H9 (cell line): ENCODE results near the gene FCHSD2. TPM values are rescaled to one million over a fixed set of nuclear protein-coding genes. Genes with fewer than 3 reads are reported as not detected.
"Not testable (repeated sequence)": the region's sequence is repeated elsewhere in the genome, so short reads cannot be mapped to it uniquely, and the experiment has no call there.

ENCODE experiments used
- DNase-seq: peaks from one replicate; pipeline ENCODE4 v3.0.0-alpha.2; 2017
- H2AFZ ChIP-seq: one replicate; pipeline ENCODE4 v1.6.1; 2013; ENCODE audit warnings: mild to moderate bottlenecking, low read length, control low read depth, moderate library complexity
- H2AK5ac ChIP-seq: 2 replicates; pipeline ENCODE4 v1.6.1; 2013; ENCODE audit warnings: low read length, control low read depth, mixed read lengths; ENCODE audit not compliant: insufficient read length
- H2BK120ac ChIP-seq: one replicate; pipeline ENCODE4 v1.6.1; 2013; ENCODE audit warnings: low read depth, mild to moderate bottlenecking, low read length, control low read depth, inconsistent platforms; ENCODE audit not compliant: poor library complexity, severe bottlenecking
- H2BK12ac ChIP-seq: 2 replicates; pipeline ENCODE4 v1.6.1; 2013; ENCODE audit warnings: low read length, control low read depth, mixed read lengths, low read depth; ENCODE audit not compliant: insufficient read length
- H2BK15ac ChIP-seq: 2 replicates; pipeline ENCODE4 v1.6.1; 2013; ENCODE audit warnings: low read depth, low read length, control low read depth
- H2BK20ac ChIP-seq: one replicate; pipeline ENCODE4 v1.6.1; 2013; ENCODE audit warnings: low read depth, mild to moderate bottlenecking, low read length, control low read depth, inconsistent platforms; ENCODE audit not compliant: poor library complexity, severe bottlenecking
- H2BK5ac ChIP-seq: 2 replicates; pipeline ENCODE4 v1.6.1; 2013; ENCODE audit warnings: low read length, control low read depth, mixed read lengths; ENCODE audit not compliant: insufficient read length
- H3K14ac ChIP-seq: 2 replicates; pipeline ENCODE4 v1.6.1; 2013; ENCODE audit warnings: low read length, control low read depth; ENCODE audit not compliant: insufficient read depth
- H3K18ac ChIP-seq: 2 replicates; pipeline ENCODE4 v1.6.1; 2013; ENCODE audit warnings: low read depth, mild to moderate bottlenecking, mixed read lengths, low read length, control low read depth; ENCODE audit not compliant: insufficient read length
- H3K23ac ChIP-seq: 2 replicates; pipeline ENCODE4 v1.6.1; 2013; ENCODE audit warnings: low read length, control low read depth, mixed read lengths, low read depth; ENCODE audit not compliant: insufficient read length
- H3K23me2 ChIP-seq: 2 replicates; pipeline ENCODE4 v1.6.1; 2013; ENCODE audit warnings: low read depth, mild to moderate bottlenecking, mixed read lengths, low read length, control low read depth; ENCODE audit not compliant: insufficient read length, poor library complexity, severe bottlenecking
- H3K27ac ChIP-seq: 2 replicates; pipeline ENCODE4 v1.5.1; 2013; ENCODE audit warnings: low read length, control low read depth, mixed read lengths, low read depth; ENCODE audit not compliant: insufficient read length
- H3K27me3 ChIP-seq: 2 replicates; pipeline ENCODE4 v1.6.1; 2013; ENCODE audit warnings: low read length, control low read depth, inconsistent platforms; ENCODE audit not compliant: insufficient read depth
- H3K4ac ChIP-seq: 2 replicates; pipeline ENCODE4 v1.6.1; 2013; ENCODE audit warnings: low read depth, mild to moderate bottlenecking, control low read depth, inconsistent platforms, low read length, moderate library complexity
- H3K4me1 ChIP-seq: 2 replicates; pipeline ENCODE4 v1.6.1; 2013; ENCODE audit warnings: low read length, control low read depth, inconsistent platforms; ENCODE audit not compliant: insufficient read depth
- H3K4me2 ChIP-seq: 2 replicates; pipeline ENCODE4 v1.6.1; 2013; ENCODE audit warnings: low read length, control low read depth, mixed read lengths; ENCODE audit not compliant: insufficient read length, insufficient read depth
- H3K56ac ChIP-seq: 2 replicates; pipeline ENCODE4 v1.6.1; 2013; ENCODE audit warnings: low read depth, mild to moderate bottlenecking, mixed read lengths, low read length, control low read depth; ENCODE audit not compliant: insufficient read length
- H3K79me1 ChIP-seq: 2 replicates; pipeline ENCODE4 v1.6.1; 2013; ENCODE audit warnings: low read depth, mild to moderate bottlenecking, moderate library complexity, low read length, control low read depth, inconsistent platforms; ENCODE audit not compliant: insufficient read depth, poor library complexity, severe bottlenecking
- H3K79me2 ChIP-seq: 2 replicates; pipeline ENCODE4 v1.6.1; 2013; ENCODE audit warnings: low read length, control low read depth, inconsistent platforms; ENCODE audit not compliant: insufficient read depth
- H3K9ac ChIP-seq: 2 replicates; pipeline ENCODE4 v1.6.1; 2013; ENCODE audit warnings: low read length, control low read depth, mixed read lengths; ENCODE audit not compliant: insufficient read length; ENCODE audit errors: extremely low read depth
- H3K9me3 ChIP-seq: one replicate; pipeline ENCODE4 v1.6.1; 2013; ENCODE audit warnings: low read depth, low read length, inconsistent platforms; ENCODE audit not compliant: control insufficient read depth
- H3T11ph ChIP-seq: one replicate; pipeline ENCODE4 v1.6.1; 2013; ENCODE audit warnings: mild to moderate bottlenecking, low read length, control low read depth, inconsistent platforms
- H4K20me1 ChIP-seq: one replicate; pipeline ENCODE4 v1.6.1; 2013; ENCODE audit not compliant: control insufficient read depth, insufficient read length, insufficient read depth
- H4K5ac ChIP-seq: 2 replicates; pipeline ENCODE4 v1.6.1; 2013; ENCODE audit warnings: low read depth, mild to moderate bottlenecking, mixed read lengths, low read length, control low read depth; ENCODE audit not compliant: insufficient read length
- H4K8ac ChIP-seq: replicated peaks from 2 replicates; pipeline ENCODE4 v1.6.1; 2013; ENCODE audit warnings: low read length, control low read depth, mixed read lengths, low read depth; ENCODE audit not compliant: insufficient read length
- H4K91ac ChIP-seq: 2 replicates; pipeline ENCODE4 v1.6.1; 2013; ENCODE audit warnings: low read depth, mild to moderate bottlenecking, moderate library complexity, mixed read lengths, low read length, control low read depth; ENCODE audit not compliant: insufficient read length
- H3K27ac Mint-ChIP-seq, 3 experiments: 2 replicates in 2 of 3; 3 replicates in 1 of 3; pipeline ENCODE4 v1.8.0; 2020 to 2021; ENCODE audit warnings: mixed read lengths in 3 of 3, mild to moderate bottlenecking in 1 of 3, moderate library complexity in 1 of 3
- H3K27me3 Mint-ChIP-seq: 2 replicates; pipeline ENCODE4 v1.8.0; 2021; ENCODE audit warnings: low read depth, mild to moderate bottlenecking, moderate library complexity, mixed read lengths
- H3K36me3 Mint-ChIP-seq, 3 experiments: 2 replicates in 2 of 3; 3 replicates in 1 of 3; pipeline ENCODE4 v1.8.0; 2020 to 2021; ENCODE audit warnings: low read depth in 3 of 3, mixed read lengths in 3 of 3; ENCODE audit not compliant: insufficient read depth in 1 of 3
- H3K4me1 Mint-ChIP-seq, 2 experiments: 2 replicates each; pipeline ENCODE4 v1.8.0; 2020; ENCODE audit warnings: mixed read lengths in 2 of 2
- H3K4me3 Mint-ChIP-seq, 2 experiments: 2 replicates in 1 of 2; 3 replicates in 1 of 2; pipeline ENCODE4 v1.8.0; 2020 to 2021; ENCODE audit warnings: mild to moderate bottlenecking in 2 of 2, mixed read lengths in 2 of 2, moderate library complexity in 1 of 2
- H3K9me3 Mint-ChIP-seq, 2 experiments: 2 replicates in 1 of 2; 3 replicates in 1 of 2; pipeline ENCODE4 v1.8.0; 2020; ENCODE audit warnings: mild to moderate bottlenecking in 2 of 2, mixed read lengths in 2 of 2, moderate library complexity in 1 of 2
- WGBS: extraction: QIAGEN DNeasy Blood & Tissue Kit; methylation state at CpG from one replicate; pipeline ENCODE4 v1.1.7; 2013; ENCODE audit warnings: missing lambda C conversion rate, low lambda C conversion rate, mixed read lengths; ENCODE audit not compliant: insufficient read length; ENCODE audit errors: extremely low coverage; 5-methylcytosine and 5-hydroxymethylcytosine counted together
- total RNA-seq: library from RNA; stranded (reverse); gene quantifications from 2 replicates; pipeline ENCODE4 v1.2.1, GENCODE V29; 2021
- TF ChIP-seq, protein P1 (sequence below): fragments of 200-600 bp; sonication (generic); conservative IDR thresholded peaks from 3 replicates; pipeline ENCODE4 v1.8.0; 2021; ENCODE audit warnings: antibody characterized with exemption, mild to moderate bottlenecking

The FCHSD2 gene
- total RNA-seq, 1 experiment from 2014 or later: 17.8 TPM

DNA sequence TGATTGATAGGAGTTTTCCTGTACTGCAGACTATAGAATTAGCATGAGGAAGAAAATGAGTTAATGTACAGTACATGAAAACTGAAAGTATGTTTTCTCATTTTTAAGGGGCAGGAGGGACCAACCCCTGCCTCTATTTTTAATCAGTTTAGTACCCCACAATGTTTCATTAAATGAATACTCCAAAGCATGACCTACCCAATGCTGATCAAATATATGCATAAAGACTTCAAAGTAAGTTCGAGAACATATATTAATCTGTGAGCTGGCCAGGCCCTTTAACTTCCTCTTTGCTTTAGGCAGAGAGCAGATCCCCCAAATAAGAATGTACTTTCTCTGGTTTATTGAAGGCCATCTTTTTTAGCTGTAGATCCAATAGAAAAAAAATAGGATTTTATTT is 161.0 kb downstream of the FCHSD2 start:
- H3K27me3 Mint-ChIP-seq: peaks cover 2% of the 10 kb centered on the region; the same call in 1 of the 2 replicates
- no peak overlapping the region for H3K27ac ChIP-seq
- TF ChIP-seq, protein P1, sequence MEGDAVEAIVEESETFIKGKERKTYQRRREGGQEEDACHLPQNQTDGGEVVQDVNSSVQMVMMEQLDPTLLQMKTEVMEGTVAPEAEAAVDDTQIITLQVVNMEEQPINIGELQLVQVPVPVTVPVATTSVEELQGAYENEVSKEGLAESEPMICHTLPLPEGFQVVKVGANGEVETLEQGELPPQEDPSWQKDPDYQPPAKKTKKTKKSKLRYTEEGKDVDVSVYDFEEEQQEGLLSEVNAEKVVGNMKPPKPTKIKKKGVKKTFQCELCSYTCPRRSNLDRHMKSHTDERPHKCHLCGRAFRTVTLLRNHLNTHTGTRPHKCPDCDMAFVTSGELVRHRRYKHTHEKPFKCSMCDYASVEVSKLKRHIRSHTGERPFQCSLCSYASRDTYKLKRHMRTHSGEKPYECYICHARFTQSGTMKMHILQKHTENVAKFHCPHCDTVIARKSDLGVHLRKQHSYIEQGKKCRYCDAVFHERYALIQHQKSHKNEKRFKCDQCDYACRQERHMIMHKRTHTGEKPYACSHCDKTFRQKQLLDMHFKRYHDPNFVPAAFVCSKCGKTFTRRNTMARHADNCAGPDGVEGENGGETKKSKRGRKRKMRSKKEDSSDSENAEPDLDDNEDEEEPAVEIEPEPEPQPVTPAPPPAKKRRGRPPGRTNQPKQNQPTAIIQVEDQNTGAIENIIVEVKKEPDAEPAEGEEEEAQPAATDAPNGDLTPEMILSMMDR: no peak
- H2BK5ac ChIP-seq: no peak overlapping the region
- no peak overlapping the region for H4K8ac ChIP-seq
- no peak overlapping the region for H4K91ac ChIP-seq
- no peaks in the 10 kb centered on the region for H3K79me1 ChIP-seq
- peaks cover 0 to 11% (median 8%) of the 10 kb centered on the region in 3 experiments; a peak in 4 of 7 replicates for H3K36me3 Mint-ChIP-seq
- H3T11ph ChIP-seq: no peak overlapping the region
- no peak overlapping the region for H2BK120ac ChIP-seq
- H3K9ac ChIP-seq: no peak overlapping the region
- DNase-seq: no peak
- no peak overlapping the region for H2AK5ac ChIP-seq
- no peak overlapping the region for H3K4me3 Mint-ChIP-seq
- H2AFZ ChIP-seq: no peak overlapping the region
- H3K23me2 ChIP-seq: no peaks in the 10 kb centered on the region
- H4K5ac ChIP-seq: no peak overlapping the region
- H3K56ac ChIP-seq: no peak overlapping the region
- no peak overlapping the region for H2BK15ac ChIP-seq
- no peak overlapping the region for H3K27ac Mint-ChIP-seq
- no peak overlapping the region for H2BK12ac ChIP-seq
- H3K4ac ChIP-seq: no peak overlapping the region
- H2BK20ac ChIP-seq: no peak overlapping the region
- no peak overlapping the region for H3K4me2 ChIP-seq
- H3K4me1 Mint-ChIP-seq: peaks cover 13 to 17% of the 10 kb centered on the region in 2 experiments
- whole genome bisulfite sequencing: no CpG with 5 or more reads among the region's 1 CpG
- H3K9me3 Mint-ChIP-seq: peaks cover 9 to 11% of the 10 kb centered on the region in 2 experiments
- H3K14ac ChIP-seq: no peak overlapping the region
- H3K23ac ChIP-seq: no peak overlapping the region
- H4K20me1 ChIP-seq: no peaks in the 10 kb centered on the region
- no peak overlapping the region for H3K18ac ChIP-seq
- no peaks in the 10 kb centered on the region for H3K27me3 ChIP-seq
- H3K9me3 ChIP-seq: no peaks in the 10 kb centered on the region
- no peaks in the 10 kb centered on the region for H3K4me1 ChIP-seq
- H3K79me2 ChIP-seq: no peaks in the 10 kb centered on the region

- H3K27me3 ChIP-seq, H3K14ac ChIP-seq, H3K79me1 ChIP-seq, H3K9ac ChIP-seq, H2BK20ac ChIP-seq, H3K4me3 Mint-ChIP-seq, H3T11ph ChIP-seq, H3K4me2 ChIP-seq, H3K23ac ChIP-seq, H4K5ac ChIP-seq, H3K27me3 Mint-ChIP-seq, H2BK12ac ChIP-seq, H4K91ac ChIP-seq, H4K20me1 ChIP-seq, H3K27ac ChIP-seq, DNase-seq, H3K4ac ChIP-seq, H4K8ac ChIP-seq, H3K4me1 ChIP-seq, H2BK5ac ChIP-seq, H2AK5ac ChIP-seq, H2BK120ac ChIP-seq, H3K9me3 ChIP-seq, H3K79me2 ChIP-seq, H3K56ac ChIP-seq, H3K18ac ChIP-seq, H2BK15ac ChIP-seq, H3K23me2 ChIP-seq, H2AFZ ChIP-seq, H3K27ac Mint-ChIP-seq, H3K4me1 Mint-ChIP-seq: not testable (repeated sequence)
- no CpG with 5 or more reads among the region's 2 CpGs for WGBS
- peaks cover 11 to 13% of the 10 kb centered on the region in 2 experiments for H3K9me3 Mint-ChIP-seq
- peaks cover 3 to 15% (median 11%) of the 10 kb centered on the region in 3 experiments; a peak in 5 of 7 replicates for H3K36me3 Mint-ChIP-seq
Measured at GRCh38 chr11:72977782-72978181, 164.3 kb downstream of the FCHSD2 start.
